Putamen (tissue), 1 donor: ENCODE data around the gene MLEC.
"Not testable (repeated sequence)": the region's sequence is repeated elsewhere in the genome, so short reads cannot be mapped to it uniquely, and the experiment has no call there.

Experiments
- DNase-seq: peaks from one replicate; pipeline ENCODE4 v3.0.0-alpha.2; 2016; ENCODE audit warnings: low spot score

Gene MLEC

DNA sequence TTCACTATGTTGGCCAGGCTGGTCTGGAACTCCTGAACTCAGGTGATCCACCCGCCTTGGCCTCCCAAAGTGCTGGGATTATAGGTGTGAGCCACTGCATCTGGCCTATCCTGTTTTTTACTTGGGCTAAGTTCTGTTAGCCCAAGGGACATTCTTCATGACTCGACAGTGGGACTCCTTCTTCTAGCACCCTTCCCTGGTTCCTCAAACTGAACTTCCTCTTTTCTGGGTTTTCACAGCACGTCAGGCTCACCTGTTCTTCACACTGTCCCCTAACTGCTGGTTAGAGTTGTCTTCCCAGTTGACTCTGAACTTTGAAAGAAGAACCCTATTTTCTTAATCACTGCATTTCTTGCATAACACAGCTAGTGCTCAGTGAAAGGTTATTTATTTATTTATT is 24.1 kb upstream of the MLEC start:
- DNase-seq: no peak

GRCh38 chr12:120663741-120664140 is 23.2 kb upstream of the MLEC start:
- DNase-seq: no peak

DNA sequence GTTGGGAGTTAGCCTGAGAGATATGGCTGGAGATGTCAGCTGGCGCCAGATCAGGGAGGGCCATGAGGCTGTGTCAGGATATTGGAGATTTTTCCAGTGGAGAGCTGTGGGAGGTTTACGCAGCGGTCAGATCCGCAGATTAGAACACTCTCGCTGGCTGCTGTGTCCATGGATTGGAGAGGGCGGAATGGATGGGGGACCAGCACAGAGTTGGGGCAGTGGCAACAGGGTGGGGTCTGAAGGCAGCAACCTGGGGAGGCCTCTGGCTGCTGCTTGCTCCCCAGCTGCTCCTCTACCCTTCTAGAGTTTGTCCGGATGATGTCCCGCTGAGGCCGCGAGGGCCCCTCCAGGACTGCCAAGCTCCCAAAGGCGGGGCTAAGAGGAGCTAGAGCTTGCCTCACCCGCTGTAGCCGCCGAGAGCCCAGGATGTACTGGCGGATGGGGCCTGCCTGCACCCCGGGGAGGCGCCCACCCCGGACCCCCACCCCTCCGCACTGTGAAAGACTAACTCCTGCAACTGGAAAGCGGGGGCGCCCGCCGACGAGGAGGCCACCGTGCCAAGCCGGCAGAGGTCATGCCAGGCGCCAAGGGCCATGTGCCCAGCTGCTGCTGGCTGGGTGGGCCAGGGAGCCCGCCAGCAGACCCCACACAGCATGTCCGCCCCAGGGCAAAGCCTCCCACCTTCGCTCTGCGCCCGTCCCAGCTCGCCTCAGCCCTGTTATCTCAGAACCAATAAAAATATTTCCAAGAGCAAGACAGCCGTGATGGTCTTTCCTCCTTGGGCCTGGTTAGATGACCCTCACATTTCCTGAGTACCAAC is 20.2 kb upstream of the MLEC start:
- DNase-seq: no peak

GRCh38 chr12:120668091-120668867 is 18.7 kb upstream of the MLEC start:
- DNase-seq: no peak

DNA sequence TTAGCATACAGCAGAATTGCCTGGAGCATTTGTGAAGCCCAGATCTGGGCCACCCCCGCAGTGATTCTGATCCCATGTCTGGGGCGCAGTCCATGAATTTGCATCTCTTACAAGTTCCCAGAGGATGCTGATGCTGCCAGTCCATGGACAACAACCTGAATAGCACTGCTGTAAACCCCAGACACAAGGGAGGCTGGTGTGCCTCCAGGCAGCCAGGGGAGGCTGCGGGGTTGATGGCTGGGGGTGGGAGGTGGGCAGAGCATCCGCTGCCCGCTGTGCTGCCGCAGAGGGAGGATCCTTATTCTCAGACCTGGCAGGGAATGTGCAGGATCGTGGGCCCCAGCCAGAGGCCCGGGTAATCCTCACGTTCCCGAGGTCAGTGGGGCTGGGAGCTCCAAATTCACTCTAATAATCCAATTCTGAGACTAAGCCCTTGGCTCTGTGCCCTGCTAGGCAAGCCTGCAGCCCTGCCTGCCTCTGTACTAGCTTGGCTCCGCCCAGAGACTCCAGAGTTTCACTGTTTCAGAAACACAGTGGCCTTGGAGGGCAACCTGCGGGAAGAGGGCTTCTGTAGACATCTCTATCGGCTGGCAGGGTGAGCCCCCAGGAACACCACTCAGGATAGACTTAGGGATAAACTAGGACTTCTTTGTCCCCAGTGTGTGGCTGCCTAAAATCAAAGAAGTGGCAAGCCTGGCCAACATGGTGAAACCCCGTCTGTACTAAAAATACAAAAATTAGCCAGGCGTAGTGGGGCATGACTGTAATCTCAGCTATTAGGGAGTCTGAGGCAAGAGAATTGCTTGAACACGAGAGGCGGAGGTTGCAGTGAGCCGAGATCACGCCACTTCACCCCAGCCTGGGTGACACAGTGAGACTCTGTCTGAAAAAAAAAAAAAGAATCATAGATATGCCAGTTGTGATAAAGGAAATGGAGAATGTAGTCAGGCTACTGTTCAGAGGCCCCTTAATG is 17.8 kb upstream of the MLEC start:
- DNase-seq: no peak

DNA sequence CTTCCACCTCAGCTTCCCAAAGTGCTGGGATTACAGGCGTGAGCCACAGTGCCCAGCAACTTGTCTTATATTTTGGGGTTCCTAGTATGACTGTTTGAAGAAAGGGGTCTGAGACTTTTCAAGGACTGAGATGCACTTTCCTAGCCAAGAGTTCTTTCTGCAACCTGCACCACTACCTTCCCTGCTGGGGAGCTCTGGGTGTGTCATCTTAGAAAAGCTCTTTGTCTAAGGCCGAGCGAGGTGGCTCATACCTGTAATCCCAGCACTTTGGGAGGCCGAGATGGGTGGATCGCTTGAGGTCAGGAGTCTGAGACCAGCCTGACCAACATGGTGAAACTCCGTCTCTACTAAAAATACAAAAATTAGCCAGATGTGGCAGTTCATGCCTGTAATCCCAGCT is 16.7 kb upstream of the MLEC start:
- DNase-seq: not testable (repeated sequence)

DNA sequence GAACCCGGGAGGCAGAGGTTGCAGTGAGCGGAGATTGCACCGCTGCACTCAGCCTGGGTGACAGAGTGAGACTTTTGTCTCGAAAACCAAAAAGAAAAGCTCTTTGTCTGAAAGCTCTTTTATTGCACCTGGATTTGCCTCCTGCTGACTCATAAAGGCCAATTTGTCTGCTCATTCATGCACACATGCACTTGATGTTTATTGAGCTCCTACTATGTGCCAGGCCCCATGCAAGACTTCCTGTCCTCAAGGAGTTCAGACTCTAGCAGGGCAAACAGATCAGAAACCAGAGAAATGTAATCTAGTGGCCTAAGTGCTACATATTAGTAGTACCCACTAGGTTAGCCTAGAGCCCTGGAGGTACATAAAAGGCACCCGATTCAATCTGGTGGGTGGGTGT is 16.3 kb upstream of the MLEC start:
- no peak for DNase-seq

DNA sequence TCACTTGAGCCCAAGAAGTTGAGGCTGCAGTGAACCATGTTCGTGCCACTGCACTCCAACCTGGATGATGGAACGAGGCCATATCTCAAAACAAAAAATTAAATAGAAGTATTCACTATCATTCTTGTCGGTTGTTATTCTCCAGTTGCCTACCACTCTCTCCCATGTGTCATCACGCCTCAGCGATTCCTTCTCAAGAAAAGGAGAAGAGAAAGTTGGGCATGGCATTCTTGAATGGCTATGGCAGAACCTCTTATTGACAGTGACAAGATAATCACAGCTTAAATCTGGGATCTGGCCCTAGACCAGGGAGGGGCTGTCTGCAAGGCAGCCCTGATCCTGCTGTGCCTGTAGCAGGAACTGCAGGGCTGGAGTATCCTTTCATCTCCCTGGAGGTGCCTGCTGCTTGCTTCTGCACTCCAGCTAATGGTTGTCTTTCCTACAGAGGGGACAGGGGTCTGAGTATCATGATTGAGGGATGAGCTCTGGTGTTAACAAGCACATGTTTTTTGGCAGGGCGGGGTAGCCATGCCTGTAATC is 12.8 kb upstream of the MLEC start:
- no peak for DNase-seq

- DNase-seq: no peak
Measured at GRCh38 chr12:120677765-120678473, 9.0 kb upstream of the MLEC start.

DNA sequence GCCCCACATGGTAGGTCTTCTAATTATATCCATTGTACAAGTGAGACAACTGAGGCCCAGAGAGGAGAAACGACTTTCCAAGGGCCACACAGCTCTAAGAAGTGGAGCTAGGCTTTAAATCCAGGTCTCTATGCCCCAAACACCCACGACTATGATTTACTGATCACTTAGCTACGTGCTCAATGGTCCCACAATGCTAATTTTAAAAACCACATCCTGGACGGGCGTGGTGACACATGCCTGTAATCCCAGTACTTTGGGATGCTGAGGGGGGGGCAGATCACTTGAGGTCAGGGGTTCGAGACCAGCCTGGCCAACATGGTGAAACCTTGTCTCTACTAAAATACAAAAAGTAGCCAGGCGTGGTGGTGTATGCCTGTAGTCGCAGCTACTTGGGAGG is 8.4 kb upstream of the MLEC start:
- no peak for DNase-seq

GRCh38 chr12:120680165-120680738 is 6.7 kb upstream of the MLEC start:
- DNase-seq: no peak

DNA sequence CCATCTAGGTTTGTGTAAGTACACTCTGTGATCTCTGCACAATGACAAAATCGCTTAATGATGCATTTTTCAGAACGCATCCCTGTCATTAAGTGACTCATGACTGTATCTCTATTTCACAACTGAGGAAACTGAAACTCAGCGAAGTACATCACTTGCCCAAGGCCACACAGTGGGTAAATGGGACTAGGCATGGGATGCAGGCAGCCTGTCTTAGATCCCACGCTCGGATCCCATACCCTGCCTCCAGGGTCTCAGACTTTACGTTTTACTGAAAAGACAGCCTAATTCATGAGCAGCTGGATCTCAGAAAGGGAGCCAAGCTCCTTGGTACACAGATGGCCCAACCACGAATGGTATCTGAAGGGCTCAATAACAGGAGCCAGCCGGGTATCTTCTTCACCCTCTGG is 2.4 kb upstream of the MLEC start:
- DNase-seq: no peak

- no peak for DNase-seq
Measured at GRCh38 chr12:120685522-120685921, 1.4 kb upstream of the MLEC start.

- DNase-seq: peak; percentile 99
Measured at GRCh38 chr12:120686151-120686689, 729 bp upstream of the MLEC start.

DNA sequence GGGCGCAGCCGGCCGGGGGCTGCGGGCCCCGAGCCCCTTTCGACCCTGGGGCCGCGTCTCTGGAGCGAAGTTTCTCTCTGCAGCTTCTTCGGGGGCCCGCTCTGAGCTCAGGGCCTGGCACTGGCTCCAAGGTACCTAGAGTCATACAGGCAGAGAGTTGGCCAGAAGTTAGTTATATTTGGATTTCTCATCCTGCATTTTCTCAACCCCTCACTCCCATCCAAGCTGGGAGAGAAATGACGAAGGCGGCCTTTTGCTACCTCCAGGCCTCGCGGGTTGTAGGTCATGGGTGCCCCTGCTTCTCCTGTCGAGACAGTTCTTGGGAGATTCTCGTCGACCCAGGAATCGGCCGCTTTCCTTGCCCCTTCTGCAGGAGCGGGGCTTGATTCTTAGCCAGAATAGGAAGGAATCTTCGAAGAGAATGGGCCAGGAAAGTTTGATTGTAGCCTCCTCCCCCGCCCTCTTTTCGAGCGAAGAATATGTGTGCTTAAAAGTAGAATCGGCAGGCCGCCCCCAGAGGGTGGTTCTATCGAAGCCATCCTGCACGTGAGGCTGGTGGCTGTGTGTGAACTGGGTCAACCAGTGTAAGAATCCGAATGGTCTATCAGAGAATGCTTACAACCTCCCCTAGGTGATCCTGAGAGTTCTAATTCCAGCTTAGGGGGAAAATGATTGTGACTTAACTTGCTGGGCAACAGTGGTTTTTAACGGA is 785 bp downstream of the MLEC start:
- DNase-seq: no peak

DNA sequence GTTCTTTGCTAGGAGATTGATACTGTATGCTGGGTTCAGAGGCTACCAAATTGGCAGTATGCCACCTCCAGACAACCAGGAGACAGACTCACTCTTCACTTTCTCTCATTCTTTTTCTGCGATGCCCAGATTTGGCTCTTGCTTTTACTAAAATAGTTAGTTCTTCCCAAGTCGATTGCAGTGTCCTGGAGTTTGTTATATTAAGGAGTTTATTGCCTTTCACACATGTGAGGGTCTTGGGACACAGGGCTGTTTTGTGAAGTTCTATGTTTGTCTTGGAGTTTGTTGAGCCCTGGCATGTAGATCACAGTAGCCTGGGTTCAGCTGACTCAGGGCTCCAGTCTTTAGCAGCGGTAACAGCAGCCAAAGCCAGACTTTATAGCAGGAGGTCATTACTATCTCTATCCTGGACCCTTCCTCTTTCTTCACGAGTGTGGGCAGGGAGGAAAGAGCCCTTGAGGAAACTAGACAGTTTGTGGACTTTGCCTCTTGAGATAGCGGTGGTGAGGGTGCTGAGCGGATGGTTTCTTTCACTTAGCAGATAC is 1.6 kb downstream of the MLEC start:
- DNase-seq: no peak

DNA sequence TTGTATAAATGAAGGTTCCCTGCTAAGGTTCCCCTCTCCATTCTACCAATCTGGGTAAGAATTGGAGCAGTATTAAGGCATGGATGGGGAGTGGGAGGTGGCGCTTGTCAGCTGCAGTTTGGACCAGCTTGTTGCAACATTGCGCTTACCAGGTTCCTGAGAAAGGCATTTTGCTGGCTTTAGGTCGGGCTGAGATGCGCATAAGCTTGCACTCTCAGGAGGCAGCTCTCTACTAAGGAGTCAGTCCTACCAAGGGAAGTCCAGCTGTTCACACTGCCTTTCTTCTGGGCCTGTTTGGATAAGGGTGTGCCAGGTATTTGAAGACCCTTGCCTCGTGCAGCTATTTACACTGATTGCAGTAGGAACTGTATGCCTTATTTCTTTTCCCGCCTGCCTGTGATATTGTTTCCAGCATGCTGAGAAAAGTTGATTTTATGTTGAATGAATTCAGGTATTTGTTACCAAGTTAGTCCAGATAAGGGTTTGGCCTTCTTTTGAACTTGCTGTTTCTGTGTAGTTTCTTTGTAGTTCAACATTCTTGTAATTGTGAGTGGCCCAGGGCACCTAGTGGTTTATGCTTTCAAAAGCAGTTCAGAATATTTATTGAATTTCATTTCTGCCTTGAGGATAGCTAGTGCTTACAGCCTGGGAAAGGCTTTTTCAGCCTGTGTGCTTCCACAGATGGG is 2.6 kb downstream of the MLEC start:
- DNase-seq: no peak

GRCh38 chr12:120690083-120690450 is 3.1 kb downstream of the MLEC start:
- DNase-seq: no peak

DNA sequence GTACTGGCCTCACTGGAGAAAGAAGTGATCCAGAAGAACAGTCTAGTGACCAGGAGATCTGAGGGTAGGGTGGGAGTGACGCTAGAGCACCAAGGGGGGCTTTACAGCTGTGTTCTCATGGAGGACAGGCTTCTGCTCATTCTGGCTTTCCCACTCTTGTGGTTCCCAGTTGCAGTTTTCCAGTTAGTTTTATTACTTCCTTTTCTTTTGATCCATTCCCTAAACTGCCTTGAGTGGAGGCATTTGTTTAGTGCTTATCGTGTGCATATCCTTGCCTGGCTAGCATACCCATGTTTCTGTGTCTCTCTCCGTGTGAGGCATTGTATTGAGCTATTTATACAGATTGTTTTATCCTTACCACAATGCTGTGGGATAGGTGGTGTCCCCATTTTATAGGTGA is 4.0 kb downstream of the MLEC start:
- DNase-seq: no peak
